Sigmoid colon (tissue), 4 donors: ENCODE data around the gene SF3B6.

Experiments used
- CTCF ChIP-seq, 4 experiments: fragments of 450-650 bp in 3 of 4; fragments of 200-600 bp in 1 of 4; IDR thresholded peaks; one replicate each; pipeline ENCODE4 v1.5.1; 2016 to 2019; ENCODE audit warnings: antibody characterized with exemption in 4 of 4, mild to moderate bottlenecking in 3 of 4, moderate library complexity in 2 of 4
- POLR2AphosphoS5 ChIP-seq, 4 donors: sonication (generic); formaldehyde crosslinking; IDR thresholded peaks; one replicate each; pipeline ENCODE4 v1.6.1; 2017; ENCODE audit warnings: antibody characterized with exemption in 4 of 4

DNA sequence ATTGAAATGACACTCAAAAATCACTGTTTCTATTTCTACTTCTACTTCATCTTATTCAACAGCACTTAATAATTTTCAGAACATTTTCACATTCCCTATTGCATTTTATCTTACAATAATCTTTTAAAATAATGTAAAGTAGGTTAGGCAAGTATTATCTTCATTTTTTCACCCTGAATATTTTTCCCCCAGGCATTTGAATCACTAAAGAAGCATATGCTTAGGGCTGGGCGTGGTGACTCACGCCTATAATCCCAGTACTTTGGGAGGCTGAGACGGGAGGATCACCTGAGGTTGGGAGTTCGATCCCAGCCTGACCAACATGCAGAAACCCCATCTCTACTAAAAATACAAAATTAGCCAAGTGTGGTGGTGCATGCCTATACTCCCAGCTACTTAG lies 35.6 kb downstream of the SF3B6 start:
- no peak for TF ChIP-seq CTCF (IDR thresholded peaks at IDR 0.05)
- TF ChIP-seq POLR2AphosphoS5 (IDR thresholded peaks at IDR 0.05), result no peak
